ENCODE results near the gene LMF1.

DNA sequence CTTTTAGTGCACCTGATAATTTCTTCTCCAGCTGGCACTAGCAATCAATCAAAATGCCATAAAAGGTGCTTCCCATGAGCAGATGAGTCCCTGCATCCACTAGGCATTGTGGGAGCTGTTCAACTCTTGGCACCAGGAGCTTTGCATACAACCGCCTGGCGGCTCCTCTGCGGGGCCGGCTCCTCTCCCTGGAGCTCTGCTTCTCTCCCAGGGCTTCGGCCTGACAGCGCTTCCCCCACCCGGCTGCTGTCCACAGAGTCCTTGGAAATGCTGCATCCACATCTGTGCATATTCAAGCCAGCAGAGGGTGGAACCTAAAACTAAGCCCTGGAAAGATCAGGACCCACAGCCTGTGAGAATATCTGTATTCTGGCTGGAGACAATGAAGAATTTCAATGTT, 62.9 kb downstream of the LMF1 start:
- no peak for TF ChIP-seq SMC3 (IDR thresholded peaks at IDR 0.05; ENCODE audit: low read depth, low read length)
- TF ChIP-seq CTCF (conservative IDR thresholded peaks at IDR 0.05; ENCODE audit: low read depth, low read length) = no peak
- no peak for TF ChIP-seq CHD1 (IDR thresholded peaks at IDR 0.05; ENCODE audit: low read depth, low read length)
- TF ChIP-seq RAD21 (IDR thresholded peaks at IDR 0.05; ENCODE audit: low read length) = no peak
- no peak for TF ChIP-seq POLR2A (IDR thresholded peaks at IDR 0.05; ENCODE audit: low read depth, low read length)
- no peak for TF ChIP-seq RFX5 (IDR thresholded peaks at IDR 0.05; ENCODE audit: low read depth, low read length)
- no peak for TF ChIP-seq MAFK (IDR thresholded peaks at IDR 0.05; ENCODE audit: low read depth, low read length)
- no peak for TF ChIP-seq NFE2L2 (IDR thresholded peaks at IDR 0.05; ENCODE audit: low read depth, low read length)
- TF ChIP-seq RCOR1 (IDR thresholded peaks at IDR 0.05; ENCODE audit: insufficient replicate concordance, low read length) = no peak
